Trophoblast cell (in vitro differentiated cells and primary cell): Measurements from ENCODE around the gene WDR27.
A peak's percentile ranks its signal among the peaks of the same experiment; 100 is the strongest.

Experiments used
- DNase-seq, 2 donors: peaks; one replicate each; pipeline ENCODE4 v3.0.0-alpha.2; 2016
- H2AFZ ChIP-seq: 2 replicates; pipeline ENCODE4 v1.6.1; 2013; ENCODE audit warnings: low read length, moderate library complexity, mild to moderate bottlenecking; ENCODE audit not compliant: insufficient read depth, poor library complexity
- H2AK5ac ChIP-seq: 2 replicates; pipeline ENCODE4 v1.6.1; 2013; ENCODE audit warnings: mild to moderate bottlenecking, low read length
- H2BK120ac ChIP-seq: 2 replicates; pipeline ENCODE4 v1.6.1; 2013; ENCODE audit warnings: low read length, mild to moderate bottlenecking, moderate library complexity; ENCODE audit not compliant: insufficient read depth, poor library complexity
- H2BK12ac ChIP-seq: 2 replicates; pipeline ENCODE4 v1.6.1; 2013; ENCODE audit warnings: mild to moderate bottlenecking, low read length, moderate library complexity
- H2BK5ac ChIP-seq: 2 replicates; pipeline ENCODE4 v1.6.1; 2013; ENCODE audit warnings: low read length, low read depth, moderate library complexity, mild to moderate bottlenecking; ENCODE audit not compliant: poor library complexity
- H3K14ac ChIP-seq: 2 replicates; pipeline ENCODE4 v1.6.1; 2013; ENCODE audit warnings: mild to moderate bottlenecking, low read length
- H3K18ac ChIP-seq: 2 replicates; pipeline ENCODE4 v1.6.1; 2013; ENCODE audit warnings: mild to moderate bottlenecking, low read length
- H3K23ac ChIP-seq: 2 replicates; pipeline ENCODE4 v1.6.1; 2013; ENCODE audit warnings: low read length
- H3K27ac ChIP-seq: 2 replicates; pipeline ENCODE4 v1.5.1; 2013; ENCODE audit warnings: low read depth, mild to moderate bottlenecking, inconsistent platforms, low read length, moderate library complexity
- H3K27me3 ChIP-seq: 2 replicates; pipeline ENCODE4 v1.6.1; 2013; ENCODE audit warnings: inconsistent platforms, mild to moderate bottlenecking, low read length, moderate library complexity; ENCODE audit not compliant: insufficient read depth
- H3K36me3 ChIP-seq, 2 experiments: 1 replicate in 1 of 2; 2 replicates in 1 of 2; pipeline ENCODE4 v1.6.1; 2013; ENCODE audit warnings: low read length in 2 of 2, mild to moderate bottlenecking in 2 of 2, moderate library complexity in 1 of 2; ENCODE audit not compliant: insufficient read depth in 2 of 2, control insufficient read depth in 1 of 2
- H3K4ac ChIP-seq: 2 replicates; pipeline ENCODE4 v1.6.1; 2013; ENCODE audit warnings: low read depth, mild to moderate bottlenecking, low read length, moderate library complexity
- H3K4me1 ChIP-seq, 2 experiments: 1 replicate in 1 of 2; 2 replicates in 1 of 2; pipeline ENCODE4 v1.6.1; 2013; ENCODE audit warnings: low read length in 2 of 2, mild to moderate bottlenecking in 2 of 2, moderate library complexity in 1 of 2; ENCODE audit not compliant: insufficient read depth in 2 of 2, control insufficient read depth in 1 of 2
- H3K4me2 ChIP-seq: 2 replicates; pipeline ENCODE4 v1.6.1; 2013; ENCODE audit warnings: inconsistent platforms, mild to moderate bottlenecking, low read length, moderate library complexity
- H3K4me3 ChIP-seq: 2 replicates; pipeline ENCODE4 v1.5.1; 2013; ENCODE audit warnings: mild to moderate bottlenecking, low read depth, low read length, inconsistent platforms
- H3K79me1 ChIP-seq: one replicate; pipeline ENCODE4 v1.6.1; 2013; ENCODE audit warnings: low read length
- H3K79me2 ChIP-seq: 2 replicates; pipeline ENCODE4 v1.6.1; 2013; ENCODE audit warnings: low read length, mild to moderate bottlenecking; ENCODE audit not compliant: control insufficient read depth, insufficient read depth, poor library complexity
- H3K9ac ChIP-seq: 2 replicates; pipeline ENCODE4 v1.6.1; 2013; ENCODE audit warnings: mild to moderate bottlenecking, low read length
- H3K9me3 ChIP-seq: 2 replicates; pipeline ENCODE4 v1.6.1; 2013; ENCODE audit warnings: low read depth, mild to moderate bottlenecking, control low read depth, inconsistent platforms, low read length; ENCODE audit not compliant: insufficient read depth
- H4K12ac ChIP-seq: 2 replicates; pipeline ENCODE4 v1.6.1; 2013; ENCODE audit warnings: low read depth, mild to moderate bottlenecking, low read length, moderate library complexity
- H4K8ac ChIP-seq: 2 replicates; pipeline ENCODE4 v1.6.1; 2013; ENCODE audit warnings: low read depth, mild to moderate bottlenecking, low read length, moderate library complexity
- H4K91ac ChIP-seq: one replicate; pipeline ENCODE4 v1.6.1; 2013; ENCODE audit warnings: low read depth, mild to moderate bottlenecking, low read length, moderate library complexity
- WGBS: extraction: QIAGEN DNeasy Blood & Tissue Kit; methylation state at CpG from one replicate; pipeline ENCODE4 v1.1.7; 2013; ENCODE audit warnings: missing lambda C conversion rate; ENCODE audit not compliant: insufficient read length, insufficient coverage; ENCODE audit errors: extremely low coverage; 5-methylcytosine and 5-hydroxymethylcytosine counted together

The WDR27 gene

GRCh38 chr6:169451065-169451838, 250.6 kb downstream of the WDR27 start:
- Histone ChIP-seq H2BK120ac (no peak overlapping the region), H2BK12ac (no peak overlapping the region), H3K9me3 (no peaks in the 10 kb centered on the region), H3K27me3 (no peaks in the 10 kb centered on the region), H3K14ac (no peak overlapping the region), H3K9ac (no peak overlapping the region), H3K18ac (no peak overlapping the region), H2AK5ac (no peak overlapping the region), H4K8ac (no peak overlapping the region), H3K27ac (no peak overlapping the region), H3K4me1 (no peaks in the 10 kb centered on the region), H3K79me2 (no peaks in the 10 kb centered on the region), H3K4me2 (no peak overlapping the region), H3K23ac (no peak overlapping the region), H2AFZ (no peak overlapping the region), H2BK5ac (no peak overlapping the region), H4K91ac (no peak overlapping the region), H3K79me1 (no peaks in the 10 kb centered on the region), H4K12ac (no peak overlapping the region), H3K36me3 (no peaks in the 10 kb centered on the region), H3K4me3 (no peak overlapping the region), H3K4ac (no peak overlapping the region)
- peak; percentile 70 to 79 for DNase-seq
- WGBS = no CpG with 5 or more reads among the region's 14 CpGs

DNA sequence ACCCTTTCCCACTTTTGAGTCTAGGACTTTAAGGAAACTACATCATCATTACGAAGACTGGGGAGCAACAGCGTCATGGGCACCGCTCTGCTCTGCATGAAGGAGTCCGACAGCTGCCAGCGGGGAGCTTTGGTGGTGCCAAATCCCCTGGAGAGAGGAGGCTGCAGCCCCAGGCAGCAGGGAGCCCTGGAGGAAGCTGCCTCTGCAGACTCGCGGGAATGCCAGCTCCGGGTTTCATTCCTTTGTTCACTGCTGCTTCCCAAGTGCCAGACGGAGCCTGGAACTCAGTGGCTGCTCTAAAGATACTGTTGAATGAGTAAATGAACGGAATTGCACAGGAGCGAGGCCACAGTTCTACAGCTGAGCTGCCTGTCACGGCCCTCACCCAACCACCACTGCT, 251.7 kb downstream of the WDR27 start:
- Histone ChIP-seq H2BK5ac (no peak overlapping the region), H3K79me1 (no peaks in the 10 kb centered on the region), H4K91ac (no peak overlapping the region), H3K27ac (no peak overlapping the region), H2AK5ac (no peak overlapping the region), H4K12ac (no peak overlapping the region), H4K8ac (no peak overlapping the region), H2BK120ac (no peak overlapping the region), H3K23ac (no peak overlapping the region), H3K14ac (no peak overlapping the region), H3K27me3 (no peaks in the 10 kb centered on the region), H3K18ac (no peak overlapping the region), H3K4ac (no peak overlapping the region), H3K9ac (no peak overlapping the region), H3K4me1 (no peaks in the 10 kb centered on the region), H3K4me3 (no peak overlapping the region), H3K79me2 (no peaks in the 10 kb centered on the region), H3K9me3 (no peaks in the 10 kb centered on the region), H3K36me3 (no peaks in the 10 kb centered on the region), H3K4me2 (no peak overlapping the region), H2AFZ (no peak overlapping the region), H2BK12ac (no peak overlapping the region)
- DNase-seq = peak; percentile 31 to 35
- WGBS = no CpG with 5 or more reads among the region's 12 CpGs

DNA sequence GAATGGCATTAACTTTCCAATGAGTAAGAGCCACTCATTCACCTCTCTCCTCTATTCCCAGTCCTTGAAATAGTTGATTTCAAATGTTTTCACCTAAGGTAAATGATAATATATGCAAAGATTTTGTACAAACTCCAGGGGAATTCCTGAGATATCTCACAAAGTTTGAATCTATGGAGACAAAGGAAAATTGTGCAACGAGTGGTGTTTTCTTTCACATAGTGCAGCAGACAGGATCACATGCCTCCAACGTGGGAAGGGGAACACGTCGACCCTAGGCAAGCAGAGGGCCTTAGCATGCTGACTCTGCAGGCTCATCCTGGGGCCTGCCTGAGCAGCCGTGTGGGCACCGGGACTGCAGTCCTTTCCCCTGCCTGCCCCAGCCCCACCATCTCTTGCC, 252.6 kb downstream of the WDR27 start:
- Histone ChIP-seq H3K4me3 (no peak overlapping the region), H3K9ac (no peak overlapping the region), H3K9me3 (no peaks in the 10 kb centered on the region), H3K4ac (no peak overlapping the region), H4K12ac (no peak overlapping the region), H3K14ac (no peak overlapping the region), H2AFZ (no peak overlapping the region), H2BK12ac (no peak overlapping the region), H3K18ac (no peak overlapping the region), H3K27ac (no peak overlapping the region), H4K91ac (no peak overlapping the region), H3K23ac (no peak overlapping the region), H3K4me2 (no peak overlapping the region), H3K4me1 (no peaks in the 10 kb centered on the region), H2BK120ac (no peak overlapping the region), H3K79me1 (no peaks in the 10 kb centered on the region), H3K36me3 (no peaks in the 10 kb centered on the region), H3K79me2 (no peaks in the 10 kb centered on the region), H2AK5ac (no peak overlapping the region), H3K27me3 (no peaks in the 10 kb centered on the region), H4K8ac (no peak overlapping the region), H2BK5ac (no peak overlapping the region)
- DNase-seq = peak in 1 of 2 donors; percentile 66
- WGBS = no CpG with 5 or more reads among the region's 6 CpGs

GRCh38 chr6:169445661-169446581, 255.9 kb downstream of the WDR27 start:
- H4K8ac ChIP-seq = no peak overlapping the region
- no peaks in the 10 kb centered on the region for H3K79me1 ChIP-seq
- no peak overlapping the region for H2BK120ac ChIP-seq
- H3K27ac ChIP-seq = no peak overlapping the region
- H4K91ac ChIP-seq = no peak overlapping the region
- no peak overlapping the region for H2BK12ac ChIP-seq
- H3K4ac ChIP-seq = no peak overlapping the region
- no peaks in the 10 kb centered on the region for H3K9me3 ChIP-seq
- H3K27me3 ChIP-seq = no peaks in the 10 kb centered on the region
- no peak overlapping the region for H3K4me3 ChIP-seq
- H2BK5ac ChIP-seq = no peak overlapping the region
- DNase-seq = no peak
- H3K23ac ChIP-seq = no peak overlapping the region
- H3K18ac ChIP-seq = no peak overlapping the region
- H4K12ac ChIP-seq = no peak overlapping the region
- no peak overlapping the region for H2AK5ac ChIP-seq
- no peak overlapping the region for H2AFZ ChIP-seq
- no peaks in the 10 kb centered on the region for H3K79me2 ChIP-seq
- no peaks in the 10 kb centered on the region for H3K4me1 ChIP-seq
- no CpG with 5 or more reads among the region's 27 CpGs for WGBS
- H3K4me2 ChIP-seq = no peak overlapping the region
- no peak overlapping the region for H3K14ac ChIP-seq
- no peaks in the 10 kb centered on the region for H3K36me3 ChIP-seq
- H3K9ac ChIP-seq = no peak overlapping the region
